Kidney epithelial cell (primary cell): ENCODE data around the gene PCK2. TPM values are rescaled to one million over a fixed set of nuclear protein-coding genes. Genes with fewer than 3 reads are reported as not detected.

ENCODE experiments used
- DNase-seq: peaks from one replicate; pipeline ENCODE4 v3.0.0-alpha.2; 2010; ENCODE audit warnings: low read depth
- H3K27me3 ChIP-seq: 2 replicates; pipeline ENCODE4 v1.6.0; 2011; ENCODE audit warnings: low read length; ENCODE audit not compliant: control insufficient read depth, insufficient read depth
- H3K36me3 ChIP-seq: 2 replicates; pipeline ENCODE4 v1.5.1; 2011; ENCODE audit warnings: low read length; ENCODE audit not compliant: control insufficient read depth, insufficient read depth
- H3K4me3 ChIP-seq: 2 replicates; pipeline ENCODE4 v1.5.1; 2011; ENCODE audit warnings: low read depth, mild to moderate bottlenecking, control low read depth, low read length
- CTCF ChIP-seq: IDR thresholded peaks from 2 replicates; pipeline ENCODE4 v1.5.1; 2011; ENCODE audit warnings: mild to moderate bottlenecking, moderate library complexity, low read length, control low read depth, inconsistent platforms; ENCODE audit not compliant: insufficient read depth, poor library complexity, severe bottlenecking
- total RNA-seq: library from RNA; depleted of rRNA; stranded (reverse); fragments of >200 nt; gene quantifications from 2 replicates; pipeline ENCODE4 v1.2.3, GENCODE V29; 2015

Gene PCK2
- total RNA-seq, 1 donor from 2014 or later: 127 TPM

- DNase-seq: no peak
- Histone ChIP-seq H3K4me3 (no peak overlapping the region), H3K27me3 (no peaks in the 10 kb centered on the region), H3K36me3 (peaks cover 2% of the 10 kb centered on the region)
- TF ChIP-seq CTCF: no peak
These were observed 45.3 kb downstream of the PCK2 start for GRCh38 chr14:24139272-24139934.

GRCh38 chr14:24141097-24141880, 47.2 kb downstream of the PCK2 start, which contains the start of gene EMC9:
TSS of gene EMC9 (minus strand) at chr14:24141591. CDS start at chr14:24141304, 287 bp downstream.
- TF ChIP-seq CTCF: peak; percentile 35
- peak; percentile 98 for DNase-seq
- Histone ChIP-seq H3K4me3 (peak within 1 kb of the TSS; percentile 91), H3K36me3 (peaks cover 2% of the 10 kb centered on the region), H3K27me3 (no peaks in the 10 kb centered on the region)

GRCh38 chr14:24143511-24143910, 49.4 kb downstream of the PCK2 start:
- H3K27me3 ChIP-seq: no peaks in the 10 kb centered on the region
- peaks cover 2% of the 10 kb centered on the region for H3K36me3 ChIP-seq
- no peak for TF ChIP-seq CTCF
- DNase-seq: no peak
- no peak overlapping the region for H3K4me3 ChIP-seq

GRCh38 chr14:24144451-24144850, 50.3 kb downstream of the PCK2 start:
- no peak for TF ChIP-seq CTCF
- no peak for DNase-seq
- no peaks in the 10 kb centered on the region for H3K36me3 ChIP-seq
- no peaks in the 10 kb centered on the region for H3K27me3 ChIP-seq
- H3K4me3 ChIP-seq: no peak overlapping the region

GRCh38 chr14:24145219-24145618, 51.1 kb downstream of the PCK2 start:
- DNase-seq: no peak
- H3K36me3 ChIP-seq: peaks cover 2% of the 10 kb centered on the region
- H3K27me3 ChIP-seq: no peaks in the 10 kb centered on the region
- no peak for TF ChIP-seq CTCF
- H3K4me3 ChIP-seq: no peak overlapping the region
